HL-60 (cell line): ENCODE measurements around the gene FLOT1.
"Not testable (repeated sequence)": the region's sequence is repeated elsewhere in the genome, so short reads cannot be mapped to it uniquely, and the experiment has no call there.

Experiments used
- DNase-seq, 2 experiments: peaks; one replicate each; pipeline ENCODE4 v3.0.0-alpha.2; 2010 to 2020; ENCODE audit warnings: low read depth in 1 of 2, low spot score in 1 of 2
- H3K27ac ChIP-seq: fragments of 250-450 bp; sonication (Bioruptor Pico); replicated peaks from 2 replicates; pipeline ENCODE4 v1.5.1; 2020; ENCODE audit warnings: mild to moderate bottlenecking, moderate library complexity
- H3K27me3 ChIP-seq: fragments of 250-450 bp; sonication (Bioruptor Pico); 2 replicates; pipeline ENCODE4 v1.5.1; 2021; ENCODE audit warnings: mild to moderate bottlenecking, moderate library complexity; ENCODE audit not compliant: insufficient read depth, poor library complexity, severe bottlenecking
- H3K4me3 ChIP-seq: replicated peaks from 2 replicates; pipeline ENCODE4 v1.5.1; 2011; ENCODE audit warnings: mild to moderate bottlenecking, control low read depth, low read length; ENCODE audit not compliant: insufficient read depth
- GABPA ChIP-seq: IDR thresholded peaks from 2 replicates; pipeline ENCODE4 v1.6.1; 2012; ENCODE audit warnings: low read depth
- POLR2AphosphoS5 ChIP-seq: IDR thresholded peaks from 2 replicates; pipeline ENCODE4 v1.6.1; 2012; ENCODE audit warnings: low read depth
- REST ChIP-seq: IDR thresholded peaks from 2 replicates; pipeline ENCODE4 v1.6.1; 2012; ENCODE audit warnings: low read depth; ENCODE audit not compliant: insufficient replicate concordance
- SPI1 ChIP-seq: IDR thresholded peaks from 2 replicates; pipeline ENCODE4 v1.6.1; 2012; ENCODE audit warnings: low read depth, mild to moderate bottlenecking, borderline replicate concordance
- TF ChIP-seq, protein P1 (sequence below): IDR thresholded peaks from one replicate; pipeline ENCODE4 v1.5.1; 2011; ENCODE audit warnings: low read length, control low read depth, inconsistent platforms; ENCODE audit not compliant: insufficient read depth

Gene FLOT1

GRCh38 chr6:30725713-30726505 lies 16.6 kb downstream of the FLOT1 start:
- TF ChIP-seq POLR2AphosphoS5 = peak; percentile 93
- TF ChIP-seq, protein P1, sequence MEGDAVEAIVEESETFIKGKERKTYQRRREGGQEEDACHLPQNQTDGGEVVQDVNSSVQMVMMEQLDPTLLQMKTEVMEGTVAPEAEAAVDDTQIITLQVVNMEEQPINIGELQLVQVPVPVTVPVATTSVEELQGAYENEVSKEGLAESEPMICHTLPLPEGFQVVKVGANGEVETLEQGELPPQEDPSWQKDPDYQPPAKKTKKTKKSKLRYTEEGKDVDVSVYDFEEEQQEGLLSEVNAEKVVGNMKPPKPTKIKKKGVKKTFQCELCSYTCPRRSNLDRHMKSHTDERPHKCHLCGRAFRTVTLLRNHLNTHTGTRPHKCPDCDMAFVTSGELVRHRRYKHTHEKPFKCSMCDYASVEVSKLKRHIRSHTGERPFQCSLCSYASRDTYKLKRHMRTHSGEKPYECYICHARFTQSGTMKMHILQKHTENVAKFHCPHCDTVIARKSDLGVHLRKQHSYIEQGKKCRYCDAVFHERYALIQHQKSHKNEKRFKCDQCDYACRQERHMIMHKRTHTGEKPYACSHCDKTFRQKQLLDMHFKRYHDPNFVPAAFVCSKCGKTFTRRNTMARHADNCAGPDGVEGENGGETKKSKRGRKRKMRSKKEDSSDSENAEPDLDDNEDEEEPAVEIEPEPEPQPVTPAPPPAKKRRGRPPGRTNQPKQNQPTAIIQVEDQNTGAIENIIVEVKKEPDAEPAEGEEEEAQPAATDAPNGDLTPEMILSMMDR = no peak
- H3K27me3 ChIP-seq = no peaks in the 10 kb centered on the region
- DNase-seq = no peak
- H3K27ac ChIP-seq = no peak overlapping the region
- H3K4me3 ChIP-seq = no peak overlapping the region

GRCh38 chr6:30724906-30725667 lies 17.4 kb downstream of the FLOT1 start:
- no peak for DNase-seq
- Histone ChIP-seq H3K27me3 (no peaks in the 10 kb centered on the region), H3K27ac (no peak overlapping the region), H3K4me3 (no peak overlapping the region)
- TF ChIP-seq GABPA = no peak
- no peak for TF ChIP-seq SPI1
- TF ChIP-seq REST = no peak
- TF ChIP-seq POLR2AphosphoS5 = no peak; the same call in 1 of the 2 replicates
- TF ChIP-seq, protein P1 = no peak

DNA sequence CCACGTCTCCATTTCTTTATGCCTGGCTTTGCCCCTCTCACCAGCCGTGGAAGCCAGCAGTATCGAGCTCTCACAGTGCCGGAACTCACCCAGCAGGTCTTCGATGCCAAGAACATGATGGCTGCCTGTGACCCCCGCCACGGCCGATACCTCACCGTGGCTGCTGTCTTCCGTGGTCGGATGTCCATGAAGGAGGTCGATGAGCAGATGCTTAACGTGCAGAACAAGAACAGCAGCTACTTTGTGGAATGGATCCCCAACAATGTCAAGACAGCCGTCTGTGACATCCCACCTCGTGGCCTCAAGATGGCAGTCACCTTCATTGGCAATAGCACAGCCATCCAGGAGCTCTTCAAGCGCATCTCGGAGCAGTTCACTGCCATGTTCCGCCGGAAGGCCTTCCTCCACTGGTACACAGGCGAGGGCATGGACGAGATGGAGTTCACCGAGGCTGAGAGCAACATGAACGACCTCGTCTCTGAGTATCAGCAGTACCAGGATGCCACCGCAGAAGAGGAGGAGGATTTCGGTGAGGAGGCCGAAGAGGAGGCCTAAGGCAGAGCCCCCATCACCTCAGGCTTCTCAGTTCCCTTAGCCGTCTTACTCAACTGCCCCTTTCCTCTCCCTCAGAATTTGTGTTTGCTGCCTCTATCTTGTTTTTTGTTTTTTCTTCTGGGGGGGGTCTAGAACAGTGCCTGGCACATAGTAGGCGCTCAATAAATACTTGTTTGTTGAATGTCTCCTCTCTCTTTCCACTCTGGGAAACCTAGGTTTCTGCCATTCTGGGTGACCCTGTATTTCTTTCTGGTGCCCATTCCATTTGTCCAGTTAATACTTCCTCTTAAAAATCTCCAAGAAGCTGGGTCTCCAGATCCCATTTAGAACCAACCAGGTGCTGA lies 18.4 kb downstream of the FLOT1 start:
- H3K27ac ChIP-seq, H3K4me3 ChIP-seq, DNase-seq, H3K27me3 ChIP-seq: not testable (repeated sequence)
- TF ChIP-seq POLR2AphosphoS5 = peak; percentile 35

- DNase-seq, H3K4me3 ChIP-seq, H3K27me3 ChIP-seq: not testable (repeated sequence)
- peak overlapping the region; percentile 3; the same call in 1 of the 2 replicates for H3K27ac ChIP-seq
Observed at GRCh38 chr6:30723159-30723842, 19.2 kb downstream of the FLOT1 start.
